Vagina (tissue), 2 donors: ENCODE measurements around the gene TNS1. TPM values are rescaled to one million over a fixed set of nuclear protein-coding genes. Genes with fewer than 3 reads are reported as not detected.

Experiments used
- DNase-seq, 2 donors: peaks; one replicate each; pipeline ENCODE4 v3.0.0-alpha.2; 2017; ENCODE audit errors: extremely low spot score in 2 of 2
- H3K27ac ChIP-seq: fragments of 200-600 bp; sonication (generic); one replicate; pipeline ENCODE4 v1.5.1; 2019
- H3K27me3 ChIP-seq: fragments of 200-600 bp; sonication (generic); one replicate; pipeline ENCODE4 v1.5.1; 2019
- H3K36me3 ChIP-seq, 2 donors: fragments of 200-600 bp; sonication (generic); one replicate each; pipeline ENCODE4 v1.5.1; 2017 to 2019
- H3K4me1 ChIP-seq: fragments of 200-600 bp; sonication (generic); one replicate; pipeline ENCODE4 v1.5.1; 2019
- H3K4me3 ChIP-seq, 2 donors: fragments of 200-600 bp; sonication (generic); 1 replicate in 1 of 2; 2 replicates in 1 of 2; pipeline ENCODE4 v1.5.1; 2016 to 2019
- H3K9me3 ChIP-seq: fragments of 200-600 bp; sonication (generic); one replicate; pipeline ENCODE4 v1.5.1; 2019
- CTCF ChIP-seq, 3 experiments: fragments of 450-650 bp in 2 of 3; fragments of 200-600 bp in 1 of 3; sonication (generic) in 1 of 3; IDR thresholded peaks; one replicate each; pipeline ENCODE4 v1.5.1; 2017 to 2019; ENCODE audit warnings: antibody characterized with exemption in 3 of 3, mild to moderate bottlenecking in 2 of 3, moderate library complexity in 2 of 3
- POLR2A ChIP-seq, 2 donors: fragments of 450-650 bp; IDR thresholded peaks; one replicate each; pipeline ENCODE4 v1.6.1; 2017; ENCODE audit warnings: antibody characterized with exemption in 2 of 2, mild to moderate bottlenecking in 2 of 2, moderate library complexity in 2 of 2
- POLR2AphosphoS5 ChIP-seq, 2 donors: sonication (generic); formaldehyde crosslinking; IDR thresholded peaks; one replicate each; pipeline ENCODE4 v1.9.0; 2017; ENCODE audit warnings: antibody characterized with exemption in 2 of 2, mild to moderate bottlenecking in 2 of 2, low read depth in 1 of 2; ENCODE audit not compliant: insufficient read depth in 1 of 2
- intact Hi-C: fragments of 100-400 bp; cut with DNase I; formaldehyde crosslinking; loops from one replicate; pipeline ENCODE4 v1.15.1; 2023
- total RNA-seq: library from RNA; depleted of rRNA; stranded (reverse); fragments of >200 nt; gene quantifications from one replicate; pipeline ENCODE4 v1.2.3, GENCODE V29; 2016

Gene TNS1
- total RNA-seq, 1 donor from 2014 or later: 216 TPM

GRCh38 chr2:217908544-217908943 is 94.3 kb downstream of the TNS1 start:
- Histone ChIP-seq H3K36me3 (no peaks in the 10 kb centered on the region), H3K9me3 (no peaks in the 10 kb centered on the region), H3K4me3 (no peak overlapping the region), H3K27ac (peak overlapping the region; percentile 91), H3K4me1 (peaks cover 100% of the 10 kb centered on the region), H3K27me3 (no peaks in the 10 kb centered on the region)
- intact Hi-C loops: no loop called here
- DNase-seq: no peak
- no peak for TF ChIP-seq POLR2A (IDR thresholded peaks at IDR 0.05)
- TF ChIP-seq POLR2AphosphoS5 (IDR thresholded peaks at IDR 0.05; ENCODE audit: insufficient read depth in 1 of 2, low read depth in 1 of 2): no peak
- no peak for TF ChIP-seq CTCF (IDR thresholded peaks at IDR 0.05)

- Histone ChIP-seq H3K36me3 (no peaks in the 10 kb centered on the region), H3K27ac (peak overlapping the region; percentile 91), H3K4me1 (peaks cover 100% of the 10 kb centered on the region), H3K9me3 (no peaks in the 10 kb centered on the region), H3K27me3 (no peaks in the 10 kb centered on the region), H3K4me3 (no peak overlapping the region)
- intact Hi-C loops: no loop called here
- DNase-seq: no peak
- TF ChIP-seq CTCF (IDR thresholded peaks at IDR 0.05) (no peak), POLR2A (IDR thresholded peaks at IDR 0.05) (no peak), POLR2AphosphoS5 (IDR thresholded peaks at IDR 0.05; ENCODE audit: insufficient read depth in 1 of 2, low read depth in 1 of 2) (no peak)
These were observed 95.5 kb downstream of the TNS1 start for GRCh38 chr2:217907266-217907665.

- H3K4me3 ChIP-seq: no peak overlapping the region
- H3K36me3 ChIP-seq: no peaks in the 10 kb centered on the region
- peaks cover 100% of the 10 kb centered on the region for H3K4me1 ChIP-seq
- H3K27ac ChIP-seq: peak overlapping the region; percentile 91
- intact Hi-C loops: no loop called here
- no peaks in the 10 kb centered on the region for H3K9me3 ChIP-seq
- no peak for DNase-seq
- H3K27me3 ChIP-seq: no peaks in the 10 kb centered on the region
- TF ChIP-seq CTCF (IDR thresholded peaks at IDR 0.05): no peak
- TF ChIP-seq POLR2AphosphoS5 (IDR thresholded peaks at IDR 0.05; ENCODE audit: insufficient read depth in 1 of 2, low read depth in 1 of 2): no peak
- TF ChIP-seq POLR2A (IDR thresholded peaks at IDR 0.05): no peak
These were observed 96.0 kb downstream of the TNS1 start for GRCh38 chr2:217906798-217907197.

GRCh38 chr2:217905896-217906295 is 96.9 kb downstream of the TNS1 start:
- no peak for DNase-seq
- Histone ChIP-seq H3K27me3 (no peaks in the 10 kb centered on the region), H3K9me3 (no peaks in the 10 kb centered on the region), H3K4me3 (no peak overlapping the region), H3K4me1 (peaks cover 100% of the 10 kb centered on the region), H3K36me3 (no peaks in the 10 kb centered on the region), H3K27ac (peak overlapping the region; percentile 91)
- intact Hi-C loops: no loop called here
- TF ChIP-seq CTCF (IDR thresholded peaks at IDR 0.05) (no peak), POLR2A (IDR thresholded peaks at IDR 0.05) (no peak), POLR2AphosphoS5 (IDR thresholded peaks at IDR 0.05; ENCODE audit: insufficient read depth in 1 of 2, low read depth in 1 of 2) (no peak)

- no peaks in the 10 kb centered on the region for H3K27me3 ChIP-seq
- H3K4me1 ChIP-seq: peaks cover 100% of the 10 kb centered on the region
- H3K36me3 ChIP-seq: no peaks in the 10 kb centered on the region
- no peaks in the 10 kb centered on the region for H3K9me3 ChIP-seq
- DNase-seq: no peak
- intact Hi-C loops: no loop called here
- H3K4me3 ChIP-seq: no peak overlapping the region
- H3K27ac ChIP-seq: peak overlapping the region; percentile 91
- TF ChIP-seq CTCF (IDR thresholded peaks at IDR 0.05) (no peak), POLR2A (IDR thresholded peaks at IDR 0.05) (no peak), POLR2AphosphoS5 (IDR thresholded peaks at IDR 0.05; ENCODE audit: insufficient read depth in 1 of 2, low read depth in 1 of 2) (peak in 1 of 2 donors; percentile 35)
These were observed 97.4 kb downstream of the TNS1 start for GRCh38 chr2:217905395-217905794.
